ENCODE measurements around the gene WDFY4.

DNA sequence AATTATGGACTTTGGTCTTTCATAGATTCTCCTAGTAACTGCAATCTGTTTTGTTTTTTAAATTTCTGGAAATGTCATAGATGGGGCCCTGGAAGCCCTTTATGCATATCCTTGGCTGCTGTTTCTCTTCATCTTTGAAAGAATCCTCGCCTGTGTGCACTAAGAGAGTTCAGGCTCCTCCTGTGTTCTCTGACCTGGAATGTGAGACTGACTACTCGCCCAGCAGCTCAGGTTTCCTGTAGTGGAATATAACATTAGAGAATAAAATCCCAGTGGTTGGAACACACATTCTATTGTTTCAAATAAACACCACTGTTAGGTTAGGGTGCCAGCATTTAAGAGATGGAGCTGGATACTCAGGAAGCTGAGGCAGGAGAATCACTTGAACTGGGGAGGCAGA, 56.3 kb downstream of the WDFY4 start:
- TF ChIP-seq, protein P1, sequence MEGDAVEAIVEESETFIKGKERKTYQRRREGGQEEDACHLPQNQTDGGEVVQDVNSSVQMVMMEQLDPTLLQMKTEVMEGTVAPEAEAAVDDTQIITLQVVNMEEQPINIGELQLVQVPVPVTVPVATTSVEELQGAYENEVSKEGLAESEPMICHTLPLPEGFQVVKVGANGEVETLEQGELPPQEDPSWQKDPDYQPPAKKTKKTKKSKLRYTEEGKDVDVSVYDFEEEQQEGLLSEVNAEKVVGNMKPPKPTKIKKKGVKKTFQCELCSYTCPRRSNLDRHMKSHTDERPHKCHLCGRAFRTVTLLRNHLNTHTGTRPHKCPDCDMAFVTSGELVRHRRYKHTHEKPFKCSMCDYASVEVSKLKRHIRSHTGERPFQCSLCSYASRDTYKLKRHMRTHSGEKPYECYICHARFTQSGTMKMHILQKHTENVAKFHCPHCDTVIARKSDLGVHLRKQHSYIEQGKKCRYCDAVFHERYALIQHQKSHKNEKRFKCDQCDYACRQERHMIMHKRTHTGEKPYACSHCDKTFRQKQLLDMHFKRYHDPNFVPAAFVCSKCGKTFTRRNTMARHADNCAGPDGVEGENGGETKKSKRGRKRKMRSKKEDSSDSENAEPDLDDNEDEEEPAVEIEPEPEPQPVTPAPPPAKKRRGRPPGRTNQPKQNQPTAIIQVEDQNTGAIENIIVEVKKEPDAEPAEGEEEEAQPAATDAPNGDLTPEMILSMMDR (conservative IDR thresholded peaks at IDR 0.05 in 1 of 2, IDR thresholded peaks at IDR 0.05 in 1 of 2; ENCODE audit: extremely low read depth in 1 of 2, insufficient read depth in 1 of 2, low read depth in 1 of 2, low read length in 2 of 2) = no peak
- TF ChIP-seq EZH2 (IDR thresholded peaks at IDR 0.05; ENCODE audit: borderline replicate concordance, low read length) = no peak

All from mammary epithelial cell (primary cell).